Keratinocyte (primary cell): ENCODE measurements around the gene DUSP28. TPM values are rescaled to one million over a fixed set of nuclear protein-coding genes. Genes with fewer than 3 reads are reported as not detected.

Experiments
- DNase-seq: peaks from one replicate; pipeline ENCODE4 v3.0.0-alpha.2; 2011; ENCODE audit warnings: low read depth, missing footprints, low spot score
- FAIRE-seq: peaks from 2 replicates; lab custom pipeline; 2011; peaks lifted over from hg19 to GRCh38; lab: Jason Lieb, UNC
- H2AFZ ChIP-seq: 2 replicates; pipeline ENCODE4 v1.6.0; 2012; ENCODE audit warnings: low read length, control low read depth, inconsistent platforms; ENCODE audit not compliant: control insufficient read depth
- H3K27ac ChIP-seq: 2 replicates; pipeline ENCODE4 v1.5.1; 2011; ENCODE audit warnings: low read length; ENCODE audit not compliant: control insufficient read depth, insufficient read depth
- H3K27me3 ChIP-seq: 3 replicates; pipeline ENCODE4 v1.6.0; 2011; ENCODE audit warnings: low read length; ENCODE audit not compliant: control insufficient read depth, insufficient read depth; ENCODE audit errors: extremely low read depth
- H3K36me3 ChIP-seq, 2 experiments: 2 replicates in 1 of 2; 3 replicates in 1 of 2; pipeline ENCODE4 v1.5.1; 2011; ENCODE audit warnings: low read length in 2 of 2, mild to moderate bottlenecking in 1 of 2; ENCODE audit not compliant: control insufficient read depth in 2 of 2, insufficient read depth in 2 of 2; ENCODE audit errors: extremely low read depth in 1 of 2
- H3K4me1 ChIP-seq: 3 replicates; pipeline ENCODE4 v1.5.1; 2011; ENCODE audit warnings: low read length; ENCODE audit not compliant: control insufficient read depth, insufficient read depth; ENCODE audit errors: extremely low read depth
- H3K4me2 ChIP-seq: 3 replicates; pipeline ENCODE4 v1.6.0; 2011; ENCODE audit warnings: low read depth, low read length; ENCODE audit not compliant: control insufficient read depth, insufficient read depth; ENCODE audit errors: extremely low read depth
- H3K4me3 ChIP-seq, 3 experiments: fragments of 200-600 bp in 1 of 3; sonication (generic) in 1 of 3; 2 replicates in 2 of 3; 3 replicates in 1 of 3; pipeline ENCODE4 v1.5.1; 2011 to 2016; ENCODE audit warnings: low read length in 3 of 3, mild to moderate bottlenecking in 3 of 3, control low read depth in 2 of 3, inconsistent platforms in 1 of 3, low read depth in 1 of 3, mixed read lengths in 1 of 3, mixed run types in 1 of 3, moderate library complexity in 1 of 3; ENCODE audit not compliant: control insufficient read depth in 2 of 3, insufficient read depth in 2 of 3; ENCODE audit errors: extremely low read depth in 1 of 3
- H3K79me2 ChIP-seq: 2 replicates; pipeline ENCODE4 v1.6.0; 2012; ENCODE audit warnings: low read length; ENCODE audit not compliant: control insufficient read depth, insufficient read depth
- H3K9ac ChIP-seq: 3 replicates; pipeline ENCODE4 v1.6.0; 2011; ENCODE audit warnings: low read length; ENCODE audit not compliant: control insufficient read depth, insufficient read depth; ENCODE audit errors: extremely low read depth
- H3K9me1 ChIP-seq: 3 replicates; pipeline ENCODE4 v1.6.0; 2011; ENCODE audit warnings: low read length; ENCODE audit not compliant: control insufficient read depth, insufficient read depth; ENCODE audit errors: extremely low read depth
- H3K9me3 ChIP-seq: 2 replicates; pipeline ENCODE4 v1.5.1; 2012; ENCODE audit warnings: low read depth, low read length; ENCODE audit not compliant: control insufficient read depth
- H4K20me1 ChIP-seq: 3 replicates; pipeline ENCODE4 v1.6.0; 2011; ENCODE audit warnings: low read length; ENCODE audit not compliant: control insufficient read depth, insufficient read depth; ENCODE audit errors: extremely low read depth
- EZH2 ChIP-seq: IDR thresholded peaks from one replicate; pipeline ENCODE4 v1.6.1; 2012; ENCODE audit warnings: inconsistent platforms, mild to moderate bottlenecking, low read length, moderate library complexity
- dilution Hi-C: fragments of 300-500 bp; cut with MboI; formaldehyde crosslinking; loops from one replicate; pipeline ENCODE4 v1.7.0; 2020; ENCODE audit warnings: low sequenced_read_pairs; ENCODE audit not compliant: extremely low pct_ligation_motif_present
- polyA minus RNA-seq, 3 experiments: library from RNA; depleted of rRNA, polyadenylated mRNA; stranded (reverse); fragments of >200 nt; gene quantifications; 1 replicate in 1 of 3; 2 replicates in 1 of 3; 3 replicates in 1 of 3; pipeline ENCODE4 v1.2.3, GENCODE V29; 2011
- polyA plus RNA-seq, 5 experiments: library from polyadenylated mRNA; depleted of rRNA in 3 of 5; stranded (reverse) in 3 of 5; stranded (forward) in 1 of 5; unstranded in 1 of 5; fragments of >200 nt; gene quantifications; 1 replicate in 1 of 5; 2 replicates in 3 of 5; 3 replicates in 1 of 5; pipeline versions ENCODE4 v1.2.1 to v1.2.3, GENCODE V29; 2011 to 2012; ENCODE audit warnings: missing spikeins in 2 of 5, low read depth in 1 of 5, low replicate concordance in 1 of 5
- TF ChIP-seq, protein P1 (sequence below), 3 experiments: IDR thresholded peaks in 1 of 3; conservative IDR thresholded peaks in 1 of 3; optimal IDR thresholded peaks in 1 of 3; 2 replicates in 2 of 3; 3 replicates in 1 of 3; pipeline versions ENCODE3 to v1.5.1; 2011; ENCODE audit warnings: low read length in 3 of 3, mild to moderate bottlenecking in 3 of 3, moderate library complexity in 2 of 3, control low read depth in 1 of 3, inconsistent platforms in 1 of 3; ENCODE audit not compliant: insufficient read depth in 2 of 3; ENCODE audit errors: extremely low read depth in 1 of 3

The DUSP28 gene, protein sequence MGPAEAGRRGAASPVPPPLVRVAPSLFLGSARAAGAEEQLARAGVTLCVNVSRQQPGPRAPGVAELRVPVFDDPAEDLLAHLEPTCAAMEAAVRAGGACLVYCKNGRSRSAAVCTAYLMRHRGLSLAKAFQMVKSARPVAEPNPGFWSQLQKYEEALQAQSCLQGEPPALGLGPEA
- polyA plus RNA-seq (2.8 to 4.4 TPM (median 4.1 TPM) in 3 replicates), polyA minus RNA-seq (0.23 to 1.7 TPM (median 0.42 TPM) in 3 replicates)
- 0.54 TPM for polyA plus RNA-seq (2011; ENCODE audit: low read depth)
- polyA plus RNA-seq (2011; cell fraction: cytosol; rRNA removed): 3.0 and 5.0 TPM in 2 replicates
- 2.1 and 3.7 TPM in 2 replicates for polyA plus RNA-seq (2011; cell fraction: nucleus; rRNA removed)
- 1.9 and 6.3 TPM in 2 replicates for polyA plus RNA-seq (2012; ENCODE audit: low replicate concordance)
- polyA minus RNA-seq (2011; cell fraction: cytosol; rRNA and poly(A)+ RNA removed): 2.1 TPM
- 0.95 and 1.0 TPM in 2 replicates for polyA minus RNA-seq (2011; cell fraction: nucleus; rRNA and poly(A)+ RNA removed)

DNA sequence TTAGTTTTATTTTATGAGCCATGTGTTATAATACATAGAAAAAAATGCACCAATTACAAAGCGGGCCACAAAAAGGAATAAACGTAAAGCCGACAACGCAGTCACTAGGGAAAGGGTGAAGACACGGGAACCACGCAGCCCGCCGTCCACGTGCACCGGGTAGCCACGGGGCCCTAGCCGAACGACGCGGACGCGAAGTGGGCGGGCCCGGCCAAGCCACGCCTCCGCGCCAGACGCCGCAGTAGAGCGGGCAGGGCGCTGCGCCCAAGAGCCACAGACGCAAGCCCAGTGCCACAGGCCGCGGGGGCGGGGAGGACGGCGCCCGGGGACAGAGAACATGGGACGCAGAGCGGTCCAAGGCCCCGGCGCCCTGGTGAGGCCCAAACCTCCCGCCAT, at the start of gene DUSP28:
Gene DUSP28, plus strand, starts transcription at position 274 of the 396 bp plus-strand sequence. CDS start 328 bp downstream, outside the sequence.
- peak within 1 kb of the TSS; percentile 86 for H3K9ac ChIP-seq
- dilution Hi-C loops: no loop called here
- peaks cover 32% of the 10 kb centered on the region for H3K4me1 ChIP-seq
- peaks cover 2% of the 10 kb centered on the region for H3K9me1 ChIP-seq
- no peaks in the 10 kb centered on the region for H3K79me2 ChIP-seq
- TF ChIP-seq, protein P1, sequence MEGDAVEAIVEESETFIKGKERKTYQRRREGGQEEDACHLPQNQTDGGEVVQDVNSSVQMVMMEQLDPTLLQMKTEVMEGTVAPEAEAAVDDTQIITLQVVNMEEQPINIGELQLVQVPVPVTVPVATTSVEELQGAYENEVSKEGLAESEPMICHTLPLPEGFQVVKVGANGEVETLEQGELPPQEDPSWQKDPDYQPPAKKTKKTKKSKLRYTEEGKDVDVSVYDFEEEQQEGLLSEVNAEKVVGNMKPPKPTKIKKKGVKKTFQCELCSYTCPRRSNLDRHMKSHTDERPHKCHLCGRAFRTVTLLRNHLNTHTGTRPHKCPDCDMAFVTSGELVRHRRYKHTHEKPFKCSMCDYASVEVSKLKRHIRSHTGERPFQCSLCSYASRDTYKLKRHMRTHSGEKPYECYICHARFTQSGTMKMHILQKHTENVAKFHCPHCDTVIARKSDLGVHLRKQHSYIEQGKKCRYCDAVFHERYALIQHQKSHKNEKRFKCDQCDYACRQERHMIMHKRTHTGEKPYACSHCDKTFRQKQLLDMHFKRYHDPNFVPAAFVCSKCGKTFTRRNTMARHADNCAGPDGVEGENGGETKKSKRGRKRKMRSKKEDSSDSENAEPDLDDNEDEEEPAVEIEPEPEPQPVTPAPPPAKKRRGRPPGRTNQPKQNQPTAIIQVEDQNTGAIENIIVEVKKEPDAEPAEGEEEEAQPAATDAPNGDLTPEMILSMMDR (optimal IDR thresholded peaks at IDR 0.05 in 1 of 3, IDR thresholded peaks at IDR 0.05 in 1 of 3, conservative IDR thresholded peaks at IDR 0.05 in 1 of 3; ENCODE audit: extremely low read depth in 1 of 3, insufficient read depth in 2 of 3, low read length in 3 of 3): no peak
- no peak for TF ChIP-seq EZH2
- peak within 1 kb of the TSS; percentile 97 for H3K4me2 ChIP-seq
- no peak for FAIRE-seq
- no peaks in the 10 kb centered on the region for H4K20me1 ChIP-seq
- H3K36me3 ChIP-seq: no peaks in the 10 kb centered on the region
- peak within 1 kb of the TSS; percentile 69 to 88 (median 86) for H3K4me3 ChIP-seq
- peak within 1 kb of the TSS; percentile 68 for H2AFZ ChIP-seq
- no peak for DNase-seq
- peak within 1 kb of the TSS; percentile 98 for H3K27ac ChIP-seq
- H3K27me3 ChIP-seq: no peaks in the 10 kb centered on the region
- no peaks in the 10 kb centered on the region for H3K9me3 ChIP-seq

DNA sequence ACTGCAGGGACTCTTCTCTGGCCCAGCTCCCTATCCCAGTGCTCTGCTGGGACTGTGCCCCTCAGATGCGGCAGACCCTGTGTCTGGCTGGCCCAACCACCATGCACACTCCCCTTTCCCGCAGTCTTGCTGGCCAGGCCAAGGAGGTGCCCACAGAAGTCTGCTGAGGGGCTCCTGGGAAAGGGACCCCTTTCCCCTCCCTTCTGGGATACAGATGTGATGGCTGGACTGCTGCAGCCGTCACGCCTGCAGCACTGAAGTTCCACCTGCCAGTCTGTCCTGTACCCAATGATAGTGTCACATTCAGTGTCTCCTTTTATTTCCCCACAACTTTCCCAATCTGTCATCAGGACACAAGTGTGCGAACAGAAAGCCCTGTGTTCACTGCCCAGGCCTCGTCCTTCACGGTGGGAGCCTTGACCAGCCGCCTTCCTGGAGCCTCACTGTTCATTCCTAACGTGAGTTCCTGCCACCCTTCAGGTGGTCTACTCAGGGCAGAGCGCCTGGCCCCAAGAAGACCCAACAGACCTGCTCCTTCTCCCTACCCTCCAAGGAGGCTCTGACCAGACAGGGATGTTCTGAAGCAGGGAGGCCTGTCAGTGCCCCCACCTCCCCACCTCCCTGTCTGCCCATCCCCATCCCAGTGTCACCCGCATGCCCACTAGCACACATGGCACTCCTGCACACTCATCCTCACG, 49.5 kb upstream of the DUSP28 start:
- no peak for TF ChIP-seq EZH2
- TF ChIP-seq, protein P1 (optimal IDR thresholded peaks at IDR 0.05 in 1 of 3, IDR thresholded peaks at IDR 0.05 in 1 of 3, conservative IDR thresholded peaks at IDR 0.05 in 1 of 3; ENCODE audit: extremely low read depth in 1 of 3, insufficient read depth in 2 of 3, low read length in 3 of 3): no peak
- Histone ChIP-seq H3K36me3 (peaks cover 0 to 2% of the 10 kb centered on the region in 2 experiments), H3K4me2 (no peak overlapping the region), H3K4me3 (no peak overlapping the region), H3K4me1 (peaks cover 11% of the 10 kb centered on the region), H3K9ac (no peak overlapping the region), H4K20me1 (no peaks in the 10 kb centered on the region), H3K27me3 (no peaks in the 10 kb centered on the region), H3K9me1 (no peaks in the 10 kb centered on the region), H3K27ac (no peak overlapping the region), H2AFZ (no peak overlapping the region), H3K79me2 (no peaks in the 10 kb centered on the region), H3K9me3 (no peaks in the 10 kb centered on the region)
- dilution Hi-C loops: no loop called here
- no peak for FAIRE-seq
- DNase-seq: no peak
